Activated T-helper 9 cell treated with anti-CD3 and anti-CD28 coated beads, Interleukin-2, amount 50 U/mL, for 16 hours (primary cell): ENCODE results near the gene SCN2A.

Experiments
- DNase-seq: peaks from one replicate; pipeline ENCODE4 v3.0.0-alpha.2; 2020; ENCODE audit warnings: low read depth

SCN2A gene

DNA sequence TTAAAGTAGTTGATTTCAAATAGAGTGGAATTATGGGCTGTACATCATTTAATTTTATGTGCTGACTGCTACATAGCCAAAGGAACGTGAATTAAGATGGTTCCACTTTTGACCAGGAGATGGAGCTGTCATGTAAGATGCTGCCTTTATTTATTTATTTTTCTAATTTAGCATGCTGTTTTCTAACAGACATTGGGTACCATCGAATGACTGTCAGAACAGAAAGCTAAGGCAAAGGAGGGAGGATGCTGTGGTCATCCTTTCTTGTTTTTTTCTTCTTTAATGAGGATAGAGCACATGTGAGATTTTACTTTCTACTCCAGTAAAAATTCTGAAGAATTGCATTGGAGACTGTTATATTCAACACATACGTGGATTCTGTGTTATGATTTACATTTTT lies at the start of gene SCN2A:
Gene SCN2A, plus strand, starts transcription at position 185 of the 400 bp plus-strand sequence. CDS start 56,410 bp downstream, outside the sequence.
- no peak for DNase-seq

DNA sequence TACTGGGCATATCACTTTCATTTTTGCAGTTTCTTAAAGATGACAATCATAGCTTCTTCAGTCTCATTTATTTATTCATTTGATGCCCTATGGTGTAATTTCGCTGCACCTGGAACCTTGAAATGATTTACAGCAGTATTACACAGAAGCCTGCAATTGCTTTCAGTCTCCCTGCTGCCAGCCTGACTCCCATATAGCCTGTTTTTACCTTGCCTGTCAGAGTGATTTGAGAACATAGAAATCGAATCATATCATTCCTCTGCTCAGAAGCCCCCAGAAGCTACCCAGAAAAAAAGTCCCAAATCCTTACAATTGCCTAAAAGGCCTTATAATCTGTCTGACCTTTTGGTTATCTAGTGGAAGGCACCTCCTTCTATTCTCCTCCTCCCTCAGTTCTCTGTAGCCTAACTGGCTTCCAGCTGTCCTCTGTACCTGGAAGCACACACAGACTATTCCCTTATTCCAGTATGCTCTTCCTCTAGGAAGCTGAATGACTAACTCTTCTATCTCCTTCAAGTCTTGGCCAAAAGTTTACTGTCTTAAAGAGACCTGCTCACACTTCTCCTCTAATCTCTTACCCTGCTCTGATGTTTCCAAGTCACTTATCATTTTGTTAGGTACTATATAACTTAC lies 48.0 kb upstream of the SCN2A start:
- no peak for DNase-seq

DNA sequence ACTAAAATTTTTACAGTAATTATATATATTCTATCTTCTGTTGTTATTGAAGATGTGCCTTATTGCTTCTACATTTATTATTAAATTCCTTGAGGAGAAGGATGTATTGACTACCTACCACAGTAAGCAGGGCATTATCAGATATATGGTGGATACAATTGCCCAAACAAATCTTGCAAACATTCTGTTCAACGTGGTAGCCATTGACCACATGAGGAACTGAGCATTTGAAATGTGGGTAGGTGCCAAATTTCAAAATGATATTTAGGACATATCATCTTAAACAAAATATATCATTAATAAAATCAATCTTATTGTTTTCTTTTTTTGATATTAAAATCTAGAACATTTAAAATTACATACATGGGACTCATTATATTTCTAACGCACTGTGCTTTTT lies 46.5 kb upstream of the SCN2A start:
- no peak for DNase-seq

DNA sequence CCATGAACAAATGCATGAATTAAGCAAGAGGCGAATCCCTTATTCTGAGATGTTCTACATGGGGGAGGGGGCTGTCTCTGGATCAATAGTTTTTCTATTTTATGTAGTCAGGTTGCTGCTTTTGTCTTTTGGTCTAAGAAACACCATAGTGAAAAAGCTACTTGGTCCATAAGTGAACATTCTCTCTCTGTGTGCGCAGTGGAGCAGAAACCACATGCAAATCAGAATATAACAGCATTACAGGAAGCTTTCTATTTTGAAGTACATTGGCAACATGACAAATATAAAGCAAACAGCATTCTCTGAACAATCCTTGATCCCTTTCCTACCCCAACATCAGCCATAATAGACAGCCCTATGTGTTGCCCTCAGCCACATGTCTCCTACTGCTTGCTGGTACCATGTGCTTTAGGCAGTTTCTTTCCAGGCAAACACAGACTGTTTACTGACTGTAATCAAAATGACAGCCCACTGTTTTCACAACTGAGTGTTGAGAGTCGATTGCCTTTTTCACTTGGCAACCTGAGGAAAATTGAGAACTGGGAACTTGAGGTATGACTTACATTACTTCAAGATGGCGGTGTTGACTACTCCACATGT lies 45.9 kb upstream of the SCN2A start:
- no peak for DNase-seq

DNA sequence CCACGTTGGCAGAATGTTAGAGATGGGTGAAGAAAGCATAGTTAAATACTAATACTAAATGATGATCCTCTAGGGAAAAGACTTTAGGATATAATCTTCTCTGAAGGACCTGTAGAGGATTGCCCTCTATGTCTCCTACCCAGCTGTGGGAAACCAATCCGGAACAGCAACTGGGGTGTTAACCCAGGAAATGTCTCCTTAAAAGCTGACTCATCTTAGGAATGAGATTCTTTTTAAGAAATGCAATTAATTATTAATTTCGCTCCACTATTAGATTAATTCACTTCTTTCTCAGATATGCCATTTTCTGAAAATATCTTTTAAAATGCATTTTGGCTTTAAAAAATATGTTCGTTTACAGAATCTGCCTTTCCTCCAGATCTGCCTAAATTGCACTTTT lies 42.8 kb upstream of the SCN2A start:
- no peak for DNase-seq

DNA sequence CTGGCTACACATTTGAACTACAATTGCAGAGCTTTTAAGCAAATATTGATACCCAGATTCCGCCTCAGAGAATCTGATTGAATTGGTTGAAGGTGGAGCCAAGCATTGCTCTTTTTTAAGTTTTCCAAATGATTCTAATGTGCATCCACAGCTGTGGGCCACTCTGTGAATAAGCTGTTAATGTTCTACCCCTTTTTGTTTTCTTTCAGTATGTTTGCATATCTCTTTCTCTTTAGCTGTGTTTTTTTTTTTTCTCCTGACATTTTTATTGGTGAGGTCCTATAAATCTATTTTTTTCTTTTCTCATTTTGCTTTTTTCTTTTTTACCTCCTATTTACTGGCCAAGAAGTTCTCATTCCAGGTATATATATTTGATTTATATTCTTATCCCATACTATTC lies 41.9 kb upstream of the SCN2A start:
- no peak for DNase-seq

DNA sequence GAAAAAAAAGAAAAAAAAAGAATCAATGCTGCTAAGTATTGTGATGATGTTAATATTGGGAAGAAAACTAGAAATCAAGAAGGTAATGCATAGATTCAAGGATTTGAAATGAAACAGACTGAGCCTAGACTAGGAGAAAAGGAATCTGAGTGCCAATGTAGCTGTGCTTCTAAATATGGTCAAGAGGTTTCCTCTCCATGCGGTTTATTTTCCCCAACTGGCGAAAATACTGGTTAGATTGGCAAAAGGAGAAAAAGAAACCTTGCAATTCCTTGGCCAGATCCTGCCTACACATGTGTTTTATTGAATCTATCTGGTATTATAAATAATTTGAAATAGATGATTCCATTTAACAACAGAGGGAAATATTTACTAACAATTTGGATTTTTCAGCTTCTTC lies 41.0 kb upstream of the SCN2A start:
- no peak for DNase-seq

DNA sequence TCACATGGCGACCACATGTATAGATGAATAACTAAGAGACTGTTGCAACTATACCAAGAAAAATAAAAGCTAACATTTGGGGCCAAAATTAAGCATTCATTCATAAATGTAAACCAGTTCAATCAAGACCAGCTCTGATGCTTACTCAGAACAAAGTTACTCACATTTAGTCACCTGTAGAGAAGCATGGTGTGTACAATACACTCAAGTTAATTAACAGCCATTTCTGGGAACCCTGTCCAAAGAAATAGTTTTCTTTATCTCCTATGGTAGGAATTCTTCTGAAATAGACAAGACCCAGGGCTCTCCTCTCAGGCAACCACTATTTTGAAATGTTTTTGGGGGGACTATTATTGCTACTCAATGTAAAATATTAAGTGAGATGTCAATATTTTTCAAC lies 37.0 kb upstream of the SCN2A start:
- no peak for DNase-seq

DNA sequence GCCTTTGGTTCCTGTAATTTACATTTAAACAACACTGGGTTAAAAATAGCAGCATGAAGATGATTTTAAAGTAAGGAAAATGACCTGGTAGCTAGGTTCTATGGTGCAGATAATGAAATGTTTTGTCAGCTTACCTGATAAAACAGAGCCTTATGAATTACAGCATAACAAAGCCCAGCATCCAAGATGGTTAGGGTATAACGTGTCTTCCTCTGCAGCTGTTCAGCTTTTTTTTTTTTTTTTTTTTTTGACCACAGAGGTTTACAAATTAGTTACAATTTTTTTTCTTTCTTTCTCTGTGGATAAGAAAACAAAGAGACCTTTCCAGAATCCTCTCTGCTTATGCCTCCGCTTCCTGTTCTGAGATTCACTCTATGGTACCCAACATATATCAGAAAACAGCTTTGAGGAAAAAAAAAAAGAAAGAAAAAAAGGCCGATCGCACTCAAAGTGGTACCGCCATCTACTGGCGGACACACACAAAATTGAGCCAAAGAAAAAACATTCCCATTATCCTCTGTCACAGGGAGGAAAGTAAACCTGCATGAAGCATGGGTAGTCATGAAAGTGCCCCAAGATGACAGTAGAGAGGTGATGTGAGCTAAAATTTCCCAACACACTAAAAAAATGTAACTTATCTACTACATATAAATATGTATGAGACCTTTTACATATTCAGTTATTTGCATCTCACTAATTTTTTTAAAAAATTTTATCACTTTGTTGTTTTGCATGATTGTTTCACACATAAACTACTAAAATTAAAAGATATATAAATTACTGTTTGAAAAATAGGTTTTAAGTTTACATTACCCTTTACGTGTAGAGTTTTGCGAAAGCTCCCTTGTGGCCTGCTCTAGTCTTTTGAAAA lies 35.3 kb upstream of the SCN2A start, which contains the start of gene SCN3A:
Gene SCN3A, minus strand, starts transcription at position 362 of the 871 bp plus-strand sequence. CDS start 27,656 bp downstream, outside the sequence.
- DNase-seq = no peak

DNA sequence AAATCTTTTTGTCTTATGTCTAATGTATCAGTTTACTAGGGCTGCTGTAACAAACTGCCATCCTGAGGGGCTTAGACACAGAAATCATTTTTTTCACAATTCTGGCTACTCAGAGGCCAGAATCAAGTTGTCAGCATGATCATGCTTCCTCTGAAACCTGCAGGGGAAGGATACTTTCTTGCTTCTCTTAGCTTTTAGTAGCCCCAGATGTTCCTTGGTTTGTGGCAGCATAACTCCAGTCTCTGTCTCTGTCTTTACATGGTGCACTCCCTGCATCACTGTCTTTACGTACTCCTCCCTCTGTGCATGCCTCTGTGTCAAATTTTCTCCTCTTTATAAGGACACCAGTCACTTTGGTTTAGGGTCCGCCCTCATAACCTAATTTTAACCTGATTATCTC lies 33.3 kb upstream of the SCN2A start:
- no peak for DNase-seq

DNA sequence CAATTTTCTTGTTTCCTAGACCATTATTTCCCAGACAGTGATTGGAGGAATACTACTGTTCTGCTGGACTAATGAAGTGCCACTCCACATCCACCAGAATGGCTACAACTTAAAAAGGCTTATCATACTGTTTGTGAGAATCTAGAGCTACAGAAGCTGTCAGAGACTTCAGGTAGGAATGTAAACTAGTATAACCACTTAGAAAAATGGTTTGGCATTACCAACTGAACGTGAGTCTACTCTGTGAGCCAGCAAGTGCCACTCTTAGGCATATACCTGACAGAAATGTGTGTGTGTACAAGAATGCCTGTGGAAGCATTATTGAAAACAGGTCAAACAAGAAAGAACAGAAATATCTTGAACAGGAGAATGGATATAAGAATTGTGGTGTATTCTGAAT lies 31.1 kb upstream of the SCN2A start:
- DNase-seq = no peak

DNA sequence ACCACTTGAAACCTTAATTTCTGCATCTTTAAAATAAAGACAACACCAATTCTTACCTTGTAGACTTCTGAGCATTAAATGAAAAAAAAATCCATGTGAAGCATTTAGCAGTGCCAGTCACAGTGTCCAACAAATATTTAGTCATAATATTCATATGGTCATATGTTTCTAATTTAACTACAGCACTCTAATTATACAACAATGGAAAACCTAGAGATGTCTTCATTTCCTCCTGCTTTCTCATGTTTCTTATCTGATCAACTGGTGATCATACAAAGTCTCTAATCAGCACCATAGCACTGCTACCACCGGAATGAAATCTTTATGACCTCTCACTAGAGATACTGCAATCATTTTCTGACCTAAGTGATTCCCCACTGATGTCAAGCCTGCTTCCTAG lies 25.1 kb upstream of the SCN2A start:
- no peak for DNase-seq

DNA sequence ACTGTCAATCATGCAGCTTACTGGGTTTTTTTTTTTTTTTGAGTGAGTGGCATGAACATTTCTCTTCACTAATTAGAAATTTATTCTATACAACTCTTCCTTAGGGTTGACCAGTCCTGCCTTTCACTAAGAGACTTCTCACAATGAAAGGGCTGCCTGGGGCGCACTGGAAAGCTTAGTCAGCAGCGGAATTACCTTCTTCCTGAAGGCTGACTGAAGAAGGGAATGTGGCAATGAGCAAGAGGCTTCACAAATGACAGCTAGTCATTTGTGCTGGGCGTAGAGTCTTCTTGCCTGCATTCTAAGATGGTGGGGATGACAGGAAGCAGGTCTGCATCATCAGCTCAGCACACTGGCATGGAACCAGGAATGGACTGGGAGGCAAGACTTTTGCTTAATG lies 19.7 kb upstream of the SCN2A start:
- DNase-seq = no peak

DNA sequence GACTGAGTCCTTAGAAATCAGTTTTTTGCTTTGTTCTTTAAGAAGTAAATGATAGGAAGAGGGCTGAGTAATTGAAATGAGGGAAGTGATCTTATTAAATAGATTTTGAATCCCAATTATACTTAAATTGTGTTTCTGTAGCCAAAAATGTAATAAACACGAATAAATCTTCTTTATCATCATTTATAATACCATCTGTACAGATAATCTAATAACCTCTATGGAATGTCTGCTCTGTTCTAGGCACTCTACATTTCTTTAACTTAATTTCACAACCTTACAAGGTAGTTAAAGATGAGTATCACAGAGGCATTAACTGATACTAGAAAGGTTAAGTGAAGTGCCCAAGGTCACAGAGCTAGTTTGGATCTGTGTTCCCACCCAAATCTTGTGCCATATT lies 14.3 kb upstream of the SCN2A start:
- no peak for DNase-seq

DNA sequence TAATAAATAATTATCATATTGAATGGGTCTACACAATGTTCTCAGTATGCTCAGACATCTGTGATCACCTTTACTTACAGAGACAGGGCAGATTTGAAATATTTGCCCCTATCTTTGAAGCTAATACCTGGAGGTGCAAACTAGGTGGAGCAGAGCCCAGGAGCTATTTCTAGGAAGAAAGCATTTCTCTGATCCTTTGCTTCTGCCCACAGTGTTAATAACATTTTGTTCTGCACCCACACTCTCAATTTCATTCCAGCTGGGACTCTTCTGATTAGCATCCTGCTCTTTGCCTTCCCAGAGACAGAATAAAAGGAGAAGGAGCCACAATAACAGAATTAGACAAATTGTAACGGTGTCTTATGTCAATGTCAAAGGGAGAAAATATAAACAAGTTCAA lies 11.6 kb upstream of the SCN2A start:
- no peak for DNase-seq

DNA sequence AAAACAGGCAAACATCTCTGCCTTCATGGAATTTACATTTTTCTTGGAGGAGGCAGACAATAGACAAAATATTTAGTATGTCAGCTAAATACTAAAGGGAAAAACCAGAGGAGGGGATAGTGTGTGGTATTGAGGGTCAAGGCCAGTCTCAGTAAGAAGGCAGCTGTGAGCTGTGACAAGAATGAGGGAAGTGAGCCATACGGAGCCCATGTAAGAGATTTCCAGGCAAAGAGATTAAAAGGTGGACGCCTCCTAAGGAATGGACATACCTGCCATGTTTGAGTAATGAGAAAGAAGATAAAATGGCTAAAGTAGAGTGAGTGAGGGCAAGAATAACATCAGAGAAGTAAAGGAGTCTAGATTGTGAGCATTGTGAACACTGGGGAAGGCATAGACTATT lies 2.2 kb upstream of the SCN2A start:
- no peak for DNase-seq

DNA sequence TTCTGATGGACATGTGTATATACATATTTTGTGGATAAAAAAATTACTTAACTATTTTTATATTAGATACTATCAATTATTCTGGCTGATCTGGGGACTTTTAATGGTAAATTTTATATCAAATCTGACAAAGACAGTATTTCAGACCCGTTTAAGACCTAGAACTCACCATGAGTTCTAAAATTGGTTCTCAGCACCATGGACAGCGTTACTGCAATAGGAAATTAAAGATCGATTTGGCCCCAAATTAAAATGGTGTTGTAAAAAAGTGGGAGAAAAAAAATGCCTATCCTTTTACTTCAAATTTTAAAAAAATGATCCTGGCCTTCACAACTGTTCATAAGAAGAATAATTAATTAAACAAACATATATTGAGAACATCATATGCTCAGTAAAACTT lies 919 bp upstream of the SCN2A start:
- no peak for DNase-seq

DNA sequence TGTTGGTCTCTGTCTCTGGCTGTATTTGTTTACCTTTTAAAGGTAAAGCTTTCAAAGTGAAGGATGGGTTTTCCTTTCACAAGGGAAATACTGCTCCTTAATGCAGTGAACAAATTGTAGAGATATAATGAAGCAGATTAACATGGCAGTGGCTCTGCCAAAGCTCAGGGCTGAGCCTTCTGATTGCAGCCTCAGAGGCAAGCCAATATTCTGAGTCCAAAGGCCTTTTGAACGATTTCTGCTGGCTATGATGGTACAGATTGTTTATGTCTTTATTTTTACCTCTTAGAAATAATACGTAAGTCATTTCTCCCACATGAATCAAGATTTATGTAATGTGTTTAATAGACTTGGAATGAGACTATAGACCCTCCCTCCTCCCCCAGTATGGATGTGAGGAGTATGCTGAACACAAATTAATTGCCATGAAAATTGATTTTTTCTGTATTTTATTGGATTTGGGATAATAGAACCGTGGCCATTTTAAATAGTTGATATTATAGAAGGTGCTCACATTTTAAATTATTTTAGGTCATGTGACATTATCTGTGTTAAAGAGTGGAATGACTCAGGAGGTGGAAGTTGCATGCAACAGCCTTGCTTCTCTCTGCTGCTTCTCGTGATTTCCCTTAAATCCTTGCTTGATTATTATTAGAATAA lies 772 bp downstream of the SCN2A start:
- no peak for DNase-seq

DNA sequence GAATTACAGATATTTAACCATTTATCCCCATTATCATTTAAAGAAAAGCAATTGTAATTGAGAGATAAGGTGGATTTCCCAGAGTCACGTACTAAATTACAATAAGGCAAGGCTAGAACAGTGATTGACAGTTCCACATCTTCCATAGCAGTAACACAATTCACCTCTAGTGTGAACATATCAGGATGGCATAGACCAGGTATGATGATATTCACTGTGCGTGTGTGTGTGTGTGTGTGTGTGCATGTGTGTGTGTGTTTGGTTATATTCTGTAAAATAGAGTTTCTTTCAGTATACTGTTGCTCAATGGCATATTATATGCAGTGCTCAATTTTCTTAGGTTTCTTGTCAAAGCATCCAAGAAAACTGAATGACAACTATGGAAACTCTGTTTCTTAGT lies 1.7 kb downstream of the SCN2A start:
- DNase-seq = no peak

DNA sequence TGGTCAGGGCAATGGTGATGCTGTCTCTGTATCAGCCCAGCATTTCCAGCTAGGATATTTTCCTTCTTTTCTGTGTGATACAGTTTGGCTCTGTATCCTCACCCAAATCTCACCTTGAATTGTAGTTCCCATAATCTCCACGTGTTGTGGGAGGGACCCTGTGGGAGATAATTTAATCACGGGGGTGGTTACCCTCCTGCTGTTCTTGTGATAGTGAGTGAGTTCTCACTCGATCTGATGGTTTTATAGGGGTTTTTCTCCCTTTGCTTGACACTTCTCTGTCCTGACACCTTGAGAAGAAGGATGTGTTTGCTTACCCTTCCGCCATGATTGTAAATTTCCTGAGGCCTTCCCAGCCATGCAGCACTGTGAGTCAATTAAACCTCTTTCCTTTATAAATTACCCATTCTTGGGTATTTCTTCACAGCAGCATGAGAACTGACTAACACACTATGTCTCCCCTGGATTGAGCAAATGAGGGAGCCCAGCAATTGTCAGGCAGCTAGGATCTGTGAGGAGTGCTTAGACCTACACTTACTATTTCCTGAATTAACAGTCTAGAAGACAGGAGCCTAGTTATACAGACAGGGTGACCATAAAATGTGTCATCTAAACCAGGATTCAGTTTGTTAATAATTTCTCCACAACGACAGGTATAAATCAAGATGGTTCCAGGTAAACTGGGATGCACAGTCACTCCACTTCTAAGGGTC lies 6.0 kb downstream of the SCN2A start:
- no peak for DNase-seq

DNA sequence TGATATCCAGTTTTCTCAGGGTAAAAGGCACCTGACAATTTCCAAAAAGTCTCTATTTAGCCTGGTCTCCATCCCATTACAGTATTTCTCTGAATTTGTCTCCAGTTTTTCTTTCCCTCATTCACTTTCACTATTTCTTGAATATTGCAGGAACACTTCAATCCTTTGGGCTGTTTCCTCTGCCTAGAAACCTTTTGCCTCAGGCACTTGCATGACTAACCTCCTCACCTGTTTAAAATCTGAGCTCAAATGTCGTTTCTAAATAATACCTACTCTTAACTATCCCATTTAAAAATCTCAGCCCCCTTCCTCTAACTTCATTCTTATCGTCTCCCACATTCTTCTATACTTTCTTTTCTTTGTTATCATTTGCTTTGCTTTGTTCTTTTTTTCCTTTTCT lies 9.0 kb downstream of the SCN2A start:
- DNase-seq = no peak

DNA sequence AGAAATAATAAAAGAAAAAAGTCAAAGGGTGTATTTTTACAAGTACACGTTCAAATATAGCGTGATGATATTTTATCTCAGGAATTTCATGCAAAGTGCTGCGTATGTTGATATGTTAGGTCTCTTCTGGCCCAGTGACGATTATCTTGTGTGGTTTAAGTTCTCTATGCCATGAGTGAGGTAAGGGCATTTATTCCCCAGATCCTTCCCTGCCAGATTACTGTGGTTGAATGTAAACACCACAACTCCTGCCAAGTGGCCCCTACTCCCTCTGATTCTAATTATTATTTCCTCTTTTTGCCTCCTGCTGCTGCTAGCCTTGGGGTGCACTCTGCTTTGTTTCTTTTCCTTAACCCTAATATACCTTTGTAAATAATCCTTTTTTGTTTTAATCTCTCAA lies 12.2 kb downstream of the SCN2A start:
- DNase-seq = no peak
